SH-SY5Y (cell line): ENCODE data around the gene ACER3.

Experiments
- GATA2 ChIP-seq: IDR thresholded peaks from 2 replicates; pipeline ENCODE4 v1.6.1; 2011; ENCODE audit warnings: mild to moderate bottlenecking, low read depth, low read length
- GATA3 ChIP-seq: IDR thresholded peaks from 2 replicates; pipeline ENCODE4 v1.6.1; 2011; ENCODE audit warnings: low read depth, mild to moderate bottlenecking, low read length, moderate library complexity

DNA sequence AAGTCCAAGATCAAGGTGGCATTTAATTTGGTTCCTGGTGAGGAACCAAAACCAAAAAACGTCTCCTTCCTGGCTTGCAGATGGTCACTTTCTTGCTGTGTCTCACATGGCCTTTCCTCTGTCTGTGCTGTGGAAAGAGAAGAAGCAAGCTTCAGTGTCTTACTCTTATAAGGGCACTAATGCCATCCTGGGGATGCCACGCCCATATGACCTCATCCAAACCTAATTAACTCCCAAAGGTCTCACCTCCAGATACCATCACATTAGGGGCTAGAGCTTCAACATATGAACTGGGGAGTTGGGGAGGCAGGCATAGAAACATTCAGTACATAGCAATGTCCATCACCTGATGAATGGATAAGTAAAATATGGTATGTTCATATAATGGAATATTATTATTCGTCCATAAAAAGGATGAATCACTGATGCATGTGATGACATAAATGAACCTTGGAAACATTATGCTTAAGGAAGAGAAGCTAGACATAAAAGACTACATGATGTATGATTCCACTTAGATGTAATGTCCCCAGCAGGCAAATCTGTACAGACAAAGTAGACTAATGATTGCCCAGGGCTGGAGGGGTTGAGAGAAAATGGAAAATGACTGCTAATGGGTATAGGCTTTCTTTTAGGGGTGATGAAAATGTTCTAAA lies 94.9 kb downstream of the ACER3 start:
- TF ChIP-seq GATA2 (no peak), GATA3 (no peak)
